DMS79 treated with DMSO at 0.1 percent for 48 hours (cell line): ENCODE results near the gene IMPACT.
A peak's percentile ranks its signal among the peaks of the same experiment; 100 is the strongest.

Source experiments
- DNase-seq: peaks from one replicate; lab custom pipeline; 2025; lab: John Stamatoyannopoulos, UW

IMPACT gene, protein sequence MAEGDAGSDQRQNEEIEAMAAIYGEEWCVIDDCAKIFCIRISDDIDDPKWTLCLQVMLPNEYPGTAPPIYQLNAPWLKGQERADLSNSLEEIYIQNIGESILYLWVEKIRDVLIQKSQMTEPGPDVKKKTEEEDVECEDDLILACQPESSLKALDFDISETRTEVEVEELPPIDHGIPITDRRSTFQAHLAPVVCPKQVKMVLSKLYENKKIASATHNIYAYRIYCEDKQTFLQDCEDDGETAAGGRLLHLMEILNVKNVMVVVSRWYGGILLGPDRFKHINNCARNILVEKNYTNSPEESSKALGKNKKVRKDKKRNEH

DNA sequence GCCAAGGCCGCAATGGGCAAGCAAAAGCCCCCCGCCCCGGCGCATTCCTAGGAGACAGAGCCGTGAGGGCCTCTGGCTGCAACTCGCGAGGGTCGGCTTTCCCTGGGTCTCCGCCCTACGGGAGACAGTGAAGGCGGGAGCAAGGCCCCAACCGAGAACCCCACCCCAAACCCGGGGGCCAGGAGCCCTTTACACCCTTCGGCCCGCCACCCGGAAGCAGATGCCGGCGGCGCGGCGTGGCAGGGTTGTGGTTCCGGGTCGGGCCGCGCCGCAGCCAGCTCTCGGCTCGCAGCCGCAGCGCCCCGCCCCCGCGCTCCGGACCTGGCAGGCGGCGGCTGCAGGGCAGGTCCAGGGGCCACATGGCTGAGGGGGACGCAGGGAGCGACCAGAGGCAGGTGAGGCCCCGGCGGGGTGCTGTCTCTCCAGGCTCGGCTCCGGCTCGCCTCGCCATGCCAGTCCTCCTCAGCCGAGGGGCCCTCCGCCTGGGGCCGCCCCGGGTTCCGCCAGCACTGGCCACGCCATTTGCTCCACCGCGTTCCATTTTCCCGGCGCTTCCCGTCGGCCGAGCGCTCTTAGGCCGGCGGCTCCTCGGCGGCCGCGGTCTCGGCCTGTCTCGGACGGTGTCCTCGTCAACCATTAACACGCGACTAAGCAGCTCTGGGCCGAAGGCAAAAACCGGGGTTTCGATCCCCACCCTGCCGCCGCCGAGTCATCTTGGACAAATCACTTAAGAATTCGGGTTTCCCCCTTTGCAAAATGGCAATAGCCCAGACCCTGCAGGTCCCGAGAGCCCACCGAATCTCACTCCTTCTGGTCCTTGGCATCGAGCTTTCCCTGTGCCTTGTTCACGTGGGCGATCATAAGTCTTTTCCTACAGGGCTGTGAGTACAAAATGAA is at the start of gene IMPACT:
IMPACT (plus strand) TSS at position 273 of the 897 bp plus-strand sequence; CDS start at position 360, 87 bp downstream.
- DNase-seq = peak; percentile 81

DNA sequence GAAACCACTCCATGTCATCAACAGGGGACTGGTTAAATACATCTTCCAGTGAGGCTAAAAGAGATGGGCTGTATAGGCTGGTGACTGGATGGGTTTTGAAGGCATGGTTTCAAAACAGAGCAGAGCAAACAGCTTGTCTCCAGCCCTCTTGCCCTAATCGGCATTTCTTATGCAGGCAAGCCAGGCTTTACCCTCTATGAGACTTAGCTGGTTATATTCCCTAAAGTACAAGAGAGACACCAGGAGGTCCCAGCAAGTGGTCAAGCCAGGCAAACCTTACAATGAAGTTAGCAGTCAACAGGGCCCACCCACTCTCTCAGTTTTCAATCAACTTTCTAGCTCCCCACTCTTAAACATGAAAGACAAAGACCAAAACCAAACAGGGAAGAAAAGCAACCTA is 47.9 kb upstream of the IMPACT start:
- DNase-seq = no peak

DNA sequence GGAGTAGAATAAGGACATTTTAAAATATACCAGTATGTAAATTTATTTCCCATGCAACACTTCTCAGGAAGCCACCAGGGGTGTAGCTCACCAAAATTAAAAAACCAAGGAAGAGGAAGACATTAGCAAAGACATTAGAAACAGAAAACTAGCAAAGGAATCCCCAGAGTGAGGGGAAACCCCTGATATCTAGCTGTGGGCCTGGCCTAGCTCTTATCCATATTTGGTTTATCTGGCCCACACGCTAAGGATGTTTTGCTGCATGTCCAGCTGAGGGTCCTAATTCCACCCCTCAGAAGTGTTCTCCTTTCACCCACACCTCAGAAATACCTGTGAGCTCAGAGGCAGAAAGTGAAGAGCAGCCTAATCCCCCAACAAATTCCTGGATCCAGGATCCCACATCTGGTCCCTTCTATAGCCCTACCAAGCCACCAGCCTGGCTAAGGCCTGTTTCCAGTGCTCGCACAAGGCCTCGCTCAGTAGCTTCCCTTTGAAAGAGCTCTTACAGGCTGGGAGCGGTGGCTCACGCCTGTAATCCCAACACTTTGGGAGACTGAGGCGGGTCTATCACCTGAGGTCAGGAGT is 46.2 kb upstream of the IMPACT start:
- no peak for DNase-seq

- DNase-seq = no peak
Observed at GRCh38 chr18:24381126-24381525, 45.3 kb upstream of the IMPACT start.

DNA sequence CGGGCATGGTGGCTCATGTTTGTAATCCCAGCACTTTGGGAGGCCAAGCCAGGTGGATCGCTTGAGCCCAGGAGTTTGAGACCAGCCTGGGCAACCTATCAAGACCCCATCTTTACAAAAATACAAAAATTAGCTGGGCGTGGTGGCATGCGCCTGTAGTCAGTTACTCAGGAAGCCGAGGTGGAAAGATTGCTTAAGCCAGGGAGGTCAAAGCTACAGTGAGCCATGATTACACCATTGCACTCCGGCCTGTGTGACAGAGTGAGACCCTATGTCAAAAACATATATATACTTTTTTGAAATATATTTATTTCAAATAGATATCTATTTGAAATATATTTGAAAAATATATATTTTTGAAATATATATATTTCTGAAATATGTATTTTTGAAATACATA is 39.8 kb upstream of the IMPACT start:
- no peak for DNase-seq

GRCh38 chr18:24388957-24389356 is 37.5 kb upstream of the IMPACT start:
- DNase-seq = no peak

GRCh38 chr18:24395049-24395795 is 31.2 kb upstream of the IMPACT start:
- DNase-seq = no peak

DNA sequence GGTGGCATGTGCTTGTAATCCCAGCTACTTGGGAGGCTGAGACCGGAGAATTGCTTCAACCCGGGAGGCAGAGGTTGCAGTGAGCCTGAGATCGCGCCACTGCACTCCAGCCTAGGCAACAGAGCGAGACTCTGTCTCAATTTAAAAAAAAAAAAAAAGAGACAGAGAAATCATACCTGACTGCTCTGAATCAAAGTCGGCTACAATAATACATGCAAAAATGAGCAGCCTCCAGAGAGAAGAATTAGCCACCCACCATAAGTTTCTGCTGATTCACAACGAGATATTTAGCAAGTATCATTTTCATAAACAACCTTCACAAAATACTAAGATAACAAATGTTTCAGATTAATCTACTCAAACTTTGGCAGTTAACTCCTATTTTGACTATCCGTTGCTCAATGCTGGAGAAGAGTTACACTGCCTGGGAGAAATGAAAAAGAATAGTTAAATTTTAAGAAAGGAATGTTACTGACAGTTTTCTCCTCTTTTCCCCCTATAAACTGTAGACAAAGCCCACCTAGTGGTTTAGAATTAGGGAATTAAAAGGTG is 30.3 kb upstream of the IMPACT start:
- no peak for DNase-seq

DNA sequence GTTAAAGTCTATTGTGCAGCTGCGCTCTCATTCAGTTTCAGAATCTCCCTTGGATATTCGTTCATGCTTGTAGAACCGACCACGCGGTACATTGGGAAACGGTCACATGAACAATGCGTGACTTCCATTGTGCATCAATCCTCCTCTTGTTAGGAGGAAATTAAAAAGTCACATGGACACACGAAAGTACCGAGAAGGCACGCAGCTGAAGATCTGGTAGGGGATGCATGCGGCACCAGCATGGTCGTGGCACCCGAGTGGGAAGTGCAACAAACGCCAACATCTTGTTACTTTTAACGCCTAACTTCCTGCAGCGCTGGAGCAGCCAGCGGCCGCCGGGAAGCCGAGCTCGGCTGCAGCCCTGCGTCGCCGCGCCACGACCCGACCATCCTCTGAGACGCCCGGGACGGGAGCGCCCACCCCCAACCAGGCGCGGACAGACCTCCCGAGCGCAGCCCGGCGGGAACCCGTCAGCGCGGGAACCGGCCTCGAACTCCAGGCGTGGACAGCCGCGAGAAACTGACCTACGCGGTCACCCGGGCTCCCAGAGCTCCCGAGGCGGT is 29.3 kb upstream of the IMPACT start:
- DNase-seq = peak; percentile 73

- peak; percentile 90 for DNase-seq
Observed at GRCh38 chr18:24397694-24398368, 28.6 kb upstream of the IMPACT start, which contains the start of gene OSBPL1A. Gene OSBPL1A (minus strand): TSS chr18:24397824. CDS start chr18:24377533, 20,291 bp downstream.

- DNase-seq = no peak
Observed at GRCh38 chr18:24398540-24398939, 27.9 kb upstream of the IMPACT start.

- DNase-seq = no peak
Observed at GRCh38 chr18:24400587-24400986, 25.9 kb upstream of the IMPACT start.

- no peak for DNase-seq
Observed at GRCh38 chr18:24402209-24402785, 24.2 kb upstream of the IMPACT start.

GRCh38 chr18:24403076-24403475 is 23.4 kb upstream of the IMPACT start:
- no peak for DNase-seq

DNA sequence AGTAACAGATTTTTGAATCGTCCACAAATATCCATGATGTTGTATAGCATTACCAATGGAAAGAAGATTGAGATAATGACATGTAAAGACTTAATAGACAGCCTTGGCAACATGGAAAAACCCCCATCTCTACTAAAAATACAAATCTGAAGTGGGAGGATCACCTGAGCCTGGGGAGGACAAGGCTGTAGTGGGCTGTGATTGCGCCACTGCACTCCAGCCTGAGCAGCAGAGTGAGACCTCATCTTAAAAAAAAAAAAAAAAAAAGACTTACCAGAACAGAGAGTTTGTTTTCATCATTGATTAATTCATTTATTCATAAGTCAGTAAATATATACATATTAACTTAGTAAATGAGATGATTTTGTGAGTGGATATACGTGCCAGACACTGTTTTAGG is 21.9 kb upstream of the IMPACT start:
- DNase-seq = no peak

- no peak for DNase-seq
Observed at GRCh38 chr18:24408496-24408895, 18.0 kb upstream of the IMPACT start.

- no peak for DNase-seq
Observed at GRCh38 chr18:24413148-24413547, 13.3 kb upstream of the IMPACT start.

- DNase-seq = no peak
Observed at GRCh38 chr18:24414349-24415003, 12.0 kb upstream of the IMPACT start.

- DNase-seq = no peak
Observed at GRCh38 chr18:24417480-24417879, 9.0 kb upstream of the IMPACT start.

GRCh38 chr18:24420551-24420950 is 5.9 kb upstream of the IMPACT start:
- no peak for DNase-seq
